Measurements from ENCODE around the gene CD37. TPM values are rescaled to one million over a fixed set of nuclear protein-coding genes. Genes with fewer than 3 reads are reported as not detected.

The CD37 gene
- total RNA-seq, 1 donor from 2014 or later = 3.5 TPM

GRCh38 chr19:49383599-49383998 lies 48.4 kb downstream of the CD37 start:
- ATAC-seq = no peak

- peak; percentile 53 for ATAC-seq
Measured at GRCh38 chr19:49387936-49388372, 52.7 kb downstream of the CD37 start, which contains the start of gene KASH5. KASH5 (plus strand) TSS chr19:49388249; CDS start chr19:49390884, 2,635 bp downstream.

- no peak for ATAC-seq
Measured at GRCh38 chr19:49389406-49389805, 54.2 kb downstream of the CD37 start.

Other genes starting within 250 kb of the CD37 start
- gene SNRNP70, start 250.0 kb upstream of the CD37 start, total RNA-seq = 82.3 TPM
- 11.7 TPM for gene LIN7B, start 221.0 kb upstream of the CD37 start, total RNA-seq
- 1.3 TPM for gene C19orf73, start 216.3 kb upstream of the CD37 start, total RNA-seq
- gene PPFIA3, start 215.9 kb upstream of the CD37 start, total RNA-seq = 9.2 TPM
- gene HRC, start 180.0 kb upstream of the CD37 start, total RNA-seq = 0.24 TPM
- 12.1 TPM for gene TRPM4, start 177.6 kb upstream of the CD37 start, total RNA-seq
- gene SLC6A16, start 10.2 kb upstream of the CD37 start, total RNA-seq = 0.48 TPM
- gene TEAD2, start 27.0 kb downstream of the CD37 start, total RNA-seq = 8.0 TPM
- gene DKKL1, start 28.5 kb downstream of the CD37 start, total RNA-seq = 0.24 TPM
- gene KASH5, start 52.8 kb downstream of the CD37 start, total RNA-seq = not detected
- not detected for gene PTH2, start 88.0 kb downstream of the CD37 start, total RNA-seq
- not detected for gene GFY, start 90.0 kb downstream of the CD37 start, total RNA-seq
- gene SLC17A7, start 106.1 kb downstream of the CD37 start, total RNA-seq = not detected
- gene PIH1D1, start 116.4 kb downstream of the CD37 start, total RNA-seq = 53.6 TPM
- 27.2 TPM for gene ALDH16A1, start 117.8 kb downstream of the CD37 start, total RNA-seq
- 3.3 TPM for gene FLT3LG, start 138.8 kb downstream of the CD37 start, total RNA-seq
- 2,820 TPM for gene RPL13A, start 152.2 kb downstream of the CD37 start, total RNA-seq
- gene RPS11, start 161.0 kb downstream of the CD37 start, total RNA-seq = 1,446 TPM
- gene FCGRT, start 177.3 kb downstream of the CD37 start, total RNA-seq = 30.4 TPM
- gene RCN3, start 192.6 kb downstream of the CD37 start, total RNA-seq = 1.8 TPM
- 38.6 TPM for gene NOSIP, start 245.2 kb downstream of the CD37 start, total RNA-seq
- gene PRRG2, start 245.9 kb downstream of the CD37 start, total RNA-seq = 13.2 TPM